C4-2B (cell line): ENCODE results near the gene KL.

ENCODE experiments used
- H3K27ac ChIP-seq: fragments of 450-650 bp; 2 replicates; pipeline ENCODE4 v1.5.1; 2017
- CTCF ChIP-seq: fragments of 450-650 bp; conservative IDR thresholded peaks from 2 replicates; pipeline ENCODE4 v1.5.1; 2017; ENCODE audit warnings: mild to moderate bottlenecking
- ZFX ChIP-seq: fragments of 450-650 bp; IDR thresholded peaks from 2 replicates; pipeline ENCODE4 v1.6.1; 2017

KL gene

DNA sequence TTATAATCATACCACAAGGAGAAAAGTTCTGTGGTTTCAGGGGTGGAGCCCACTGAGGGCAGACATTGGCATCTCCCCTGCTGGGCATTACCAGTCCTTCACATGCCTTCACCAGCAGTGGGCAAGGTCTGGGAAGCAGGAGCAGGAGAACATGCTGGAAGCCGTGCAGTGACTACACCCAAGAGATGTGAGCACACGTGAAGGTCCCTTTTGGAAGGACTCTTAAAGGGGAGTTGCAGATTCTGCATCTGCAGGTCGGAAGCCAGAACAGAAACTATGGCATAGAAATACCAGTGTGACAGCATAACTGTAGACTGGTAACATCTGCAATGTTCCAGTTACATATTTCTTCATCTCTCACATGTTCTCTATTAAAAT, 26.9 kb upstream of the KL start:
- TF ChIP-seq CTCF (no peak), ZFX (no peak)
- no peak overlapping the region for H3K27ac ChIP-seq

- no peak for TF ChIP-seq ZFX
- TF ChIP-seq CTCF, result no peak
- H3K27ac ChIP-seq, result no peak overlapping the region
These were observed 26.3 kb upstream of the KL start for GRCh38 chr13:32989942-32990341.

DNA sequence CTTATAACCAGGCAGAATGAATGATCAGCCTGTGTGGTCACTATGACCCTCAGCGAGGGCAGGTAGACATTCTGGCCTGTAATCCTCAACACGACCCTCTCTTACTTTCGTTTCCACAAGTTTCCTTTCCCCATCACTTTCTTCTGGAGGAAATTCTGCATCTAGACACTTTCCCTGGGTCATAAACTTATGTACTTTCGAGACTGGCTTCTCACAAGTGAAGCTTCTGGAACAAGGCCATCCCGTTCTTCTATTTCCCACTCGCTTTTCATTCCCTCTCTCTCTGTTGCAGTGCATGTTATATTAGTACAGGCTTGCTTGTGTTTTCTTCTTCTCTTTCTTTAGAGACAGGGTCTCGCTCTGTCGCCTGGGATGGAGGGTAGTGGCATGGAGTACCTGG, 23.1 kb upstream of the KL start:
- H3K27ac ChIP-seq, result no peak overlapping the region

GRCh38 chr13:32997399-32997798, 18.8 kb upstream of the KL start:
- no peak for TF ChIP-seq ZFX
- no peak for TF ChIP-seq CTCF
- no peak overlapping the region for H3K27ac ChIP-seq

More for the DNA sequence above, 23.1 kb upstream of the KL start:
- TF ChIP-seq CTCF (no peak), ZFX (no peak)

- H3K27ac ChIP-seq, result no peak overlapping the region; the same call in 1 of the 2 replicates
- TF ChIP-seq CTCF (no peak), ZFX (0 out of 2 replicates have a peak, but pooled peaks have one; percentile 17)
These were observed 17.3 kb upstream of the KL start for GRCh38 chr13:32998966-32999365.

DNA sequence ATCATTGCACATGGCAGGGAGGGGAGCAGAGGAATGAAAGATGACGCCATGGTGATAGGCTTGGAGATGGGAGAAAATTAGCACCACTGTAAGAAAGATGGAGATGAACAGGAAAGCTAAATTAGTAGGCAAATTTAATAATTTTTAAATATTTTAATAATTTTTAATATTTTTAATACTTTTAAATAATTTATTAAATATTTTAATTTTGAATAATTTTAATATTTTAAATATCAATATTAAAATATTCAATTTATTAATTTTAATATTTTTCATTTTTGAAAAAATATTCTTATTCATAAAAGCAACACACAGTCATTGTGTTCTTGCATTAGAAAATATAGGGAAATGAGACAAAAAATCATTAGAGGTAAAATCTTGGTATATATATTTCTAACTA, 15.9 kb upstream of the KL start:
- TF ChIP-seq CTCF (no peak), ZFX (no peak)
- H3K27ac ChIP-seq, result no peak overlapping the region

- H3K27ac ChIP-seq, result no peak overlapping the region
- TF ChIP-seq CTCF (no peak), ZFX (no peak)
These were observed 12.7 kb upstream of the KL start for GRCh38 chr13:33003458-33004019.
